Activated B cell treated with CpG ODN at 0.5 μM for 24 hours (primary cell): ENCODE results near the gene HBP1. TPM values are rescaled to one million over a fixed set of nuclear protein-coding genes. Genes with fewer than 3 reads are reported as not detected.

Experiments
- ATAC-seq: fragments of 200-7000 bp; cut with Tn5 transposase; one replicate; pipeline ENCODE4 v1.10.0; 2021; ENCODE audit warnings: low read depth, mild to moderate bottlenecking, moderate library complexity
- CTCF ChIA-PET: fragments of 350-600 bp; sonication (Branson Sonifier 250); formaldehyde crosslinking; loops from one replicate; lab custom pipeline; 2021; ENCODE audit warnings: antibody characterized with exemption; lab: Charles Lee
- POLR2A ChIA-PET: fragments of 350-600 bp; sonication (Branson Sonifier 250); formaldehyde crosslinking; loops from one replicate; lab custom pipeline; 2021; ENCODE audit warnings: antibody characterized with exemption; lab: Charles Lee
- DNase-seq: peaks from one replicate; pipeline ENCODE4 v3.0.0; 2022
- H3K27ac Mint-ChIP-seq: one replicate; pipeline ENCODE4 v1.8.0; 2020; ENCODE audit warnings: mixed read lengths
- H3K27me3 Mint-ChIP-seq: one replicate; pipeline ENCODE4 v1.8.0; 2021; ENCODE audit warnings: mixed read lengths
- H3K36me3 Mint-ChIP-seq: one replicate; pipeline ENCODE4 v1.8.0; 2021; ENCODE audit warnings: low read depth, mixed read lengths
- H3K4me1 Mint-ChIP-seq: one replicate; pipeline ENCODE4 v1.8.0; 2021; ENCODE audit warnings: mixed read lengths
- H3K4me3 Mint-ChIP-seq: one replicate; pipeline ENCODE4 v1.8.0; 2020; ENCODE audit warnings: mild to moderate bottlenecking, mixed read lengths
- H3K9me3 Mint-ChIP-seq: one replicate; pipeline ENCODE4 v1.8.0; 2020; ENCODE audit warnings: mixed read lengths
- CTCF ChIP-seq: fragments of 200-600 bp; IDR thresholded peaks from one replicate; pipeline ENCODE4 v1.8.0; 2022; ENCODE audit warnings: antibody characterized with exemption, mild to moderate bottlenecking
- intact Hi-C: fragments of 100-400 bp; cut with micrococcal nuclease; formaldehyde crosslinking; loops from one replicate; pipeline ENCODE4 v1.15.1; 2024
- total RNA-seq: library from RNA; stranded (reverse); gene quantifications from 2 replicates; pipeline ENCODE4 v1.2.3, GENCODE V29; 2022

Gene HBP1
- total RNA-seq, 1 donor from 2014 or later, result 59.9 TPM

GRCh38 chr7:107167483-107168232 lies 1.1 kb upstream of the HBP1 start:
- TF ChIP-seq CTCF, result no peak
- intact Hi-C loops, result loop anchor here (1.0 to 10.0 kb wide), 16 partner anchors 20 to 1635 kb away; partner anchors contain the start of genes CCDC71L, COG5, DLD and DNAJB9
- Mint-ChIP-seq H3K4me3 (peak overlapping the region; percentile 99), H3K36me3 (peaks cover 21% of the 10 kb centered on the region), H3K27me3 (peaks cover 6% of the 10 kb centered on the region), H3K4me1 (peaks cover 37% of the 10 kb centered on the region), H3K9me3 (no peaks in the 10 kb centered on the region), H3K27ac (peak overlapping the region; percentile 99)
- ChIA-PET CTCF (interaction anchor here (0.6 to 5.8 kb wide), 7 partner anchors 17 to 576 kb away, joined by 3 to 34 read pairs (median 3); partner anchors contain the start of genes CBLL1 and CCDC71L), POLR2A (interaction anchor here (0.6 to 4.3 kb wide), 30 partner anchors 10 to 1490 kb away, joined by 3 to 52 read pairs (median 5); partner anchors contain the start of genes CBLL1, COG5, DNAJB9 and DUS4L)
- DNase-seq (no peak), ATAC-seq (peak; percentile 0)

GRCh38 chr7:107169120-107170050 lies 582 bp downstream of the HBP1 start:
- DNase-seq (peak; percentile 89), ATAC-seq (peak; percentile 25)
- CTCF ChIA-PET, result interaction anchor here (0.7 to 5.8 kb wide), 6 partner anchors 19 to 509 kb away, joined by 3 to 34 read pairs (median 3); no protein-coding TSS in a partner anchor
- intact Hi-C loops, result loop anchor here (1.0 to 10.0 kb wide), 13 partner anchors 11 to 1637 kb away; partner anchors contain the start of genes COG5, DNAJB9, DUS4L and RINT1
- Mint-ChIP-seq H3K27ac (peak overlapping the region; percentile 99), H3K4me3 (peak overlapping the region; percentile 99), H3K27me3 (peaks cover 6% of the 10 kb centered on the region), H3K4me1 (peaks cover 54% of the 10 kb centered on the region), H3K36me3 (peaks cover 24% of the 10 kb centered on the region), H3K9me3 (no peaks in the 10 kb centered on the region)
- POLR2A ChIA-PET, result interaction anchor here (0.5 to 4.3 kb wide), 35 partner anchors 8 to 1638 kb away, joined by 3 to 52 read pairs (median 5); partner anchors contain the start of genes CBLL1, NAMPT and PIK3CG
- no peak for TF ChIP-seq CTCF

- Mint-ChIP-seq H3K9me3 (no peaks in the 10 kb centered on the region), H3K4me1 (peaks cover 63% of the 10 kb centered on the region), H3K27me3 (peaks cover 2% of the 10 kb centered on the region), H3K27ac (peak overlapping the region; percentile 99), H3K36me3 (peaks cover 26% of the 10 kb centered on the region), H3K4me3 (peak overlapping the region; percentile 99)
- ATAC-seq (no peak), DNase-seq (no peak)
- POLR2A ChIA-PET, result interaction anchor here (0.6 to 4.3 kb wide), 13 partner anchors 7 to 1639 kb away, joined by 3 to 52 read pairs (median 14); partner anchors contain the start of genes CBLL1, NAMPT and PIK3CG
- no peak for TF ChIP-seq CTCF
- intact Hi-C loops, result loop anchor here (1.0 to 10.0 kb wide), 2 partner anchors 10 to 1335 kb away; no protein-coding TSS in a partner anchor
- CTCF ChIA-PET, result interaction anchor here (0.8 to 5.8 kb wide), 2 partner anchors 23 to 510 kb away, joined by 3 to 34 read pairs; no protein-coding TSS in a partner anchor
Measured at GRCh38 chr7:107170051-107170915, 1.5 kb downstream of the HBP1 start.

- intact Hi-C loops, result loop anchor here (10.0 kb wide), 1 partner anchor 1333 kb away; no protein-coding TSS in a partner anchor
- CTCF ChIA-PET, result no interaction called here
- peak overlapping the region; percentile 24 for H3K4me3 Mint-ChIP-seq
- no peaks in the 10 kb centered on the region for H3K9me3 Mint-ChIP-seq
- H3K27ac Mint-ChIP-seq, result peak overlapping the region; percentile 30
- peaks cover 68% of the 10 kb centered on the region for H3K4me1 Mint-ChIP-seq
- no peak for TF ChIP-seq CTCF
- POLR2A ChIA-PET, result interaction anchor here (0.7 kb wide), 3 partner anchors 259 to 1647 kb away, joined by 4 to 7 read pairs (median 5); no protein-coding TSS in a partner anchor
- peaks cover 30% of the 10 kb centered on the region for H3K36me3 Mint-ChIP-seq
- DNase-seq, result no peak
- H3K27me3 Mint-ChIP-seq, result no peaks in the 10 kb centered on the region
- no peak for ATAC-seq
Measured at GRCh38 chr7:107171496-107171895, 2.7 kb downstream of the HBP1 start.
